ENCODE measurements around the gene STN1. TPM values are rescaled to one million over a fixed set of nuclear protein-coding genes. Genes with fewer than 3 reads are reported as not detected.

STN1 gene
- total and polyA plus RNA-seq, 10 of the 15 experiments (the other 5 are each of a cell fraction or from before 2014, with no cell fraction given), result 22.2 to 31.8 (median 28.5) TPM

DNA sequence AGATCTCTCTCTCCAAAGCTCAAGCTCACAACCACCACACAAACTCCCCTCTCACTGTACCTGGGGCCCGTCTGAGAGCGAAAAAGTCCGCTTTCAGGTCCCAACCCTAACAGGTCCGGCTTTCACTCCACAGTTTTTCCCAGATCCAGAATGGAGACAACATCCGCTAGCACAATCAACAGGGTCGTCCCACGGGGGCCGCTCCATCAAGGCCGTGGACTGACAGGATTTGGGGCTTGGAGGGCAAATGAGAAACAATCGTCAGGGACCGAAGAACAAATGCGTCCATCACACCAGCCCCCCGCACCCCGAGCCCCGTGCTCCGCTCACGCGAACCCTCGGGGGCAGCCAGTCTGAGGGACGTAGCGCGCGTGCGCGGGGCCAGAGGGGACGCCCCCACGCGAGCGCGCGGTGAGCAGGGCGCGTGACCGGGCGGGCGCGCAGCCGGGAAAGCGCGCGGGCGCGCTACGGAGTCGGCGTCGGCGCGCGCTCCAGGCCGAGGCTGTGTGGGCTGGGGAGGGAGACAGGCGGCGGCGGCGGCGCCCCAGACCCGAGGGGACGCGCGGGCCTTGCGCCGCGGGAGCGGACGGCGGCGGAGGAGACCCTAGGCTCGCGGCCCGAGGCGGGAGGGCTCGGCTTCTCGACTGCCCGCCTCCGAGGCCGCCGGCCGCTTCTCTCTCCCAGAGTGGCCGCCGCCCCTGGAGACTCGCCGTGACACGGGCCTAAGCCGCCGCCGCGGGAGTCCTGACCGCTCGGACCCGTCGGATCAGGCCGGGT, 48.9 kb upstream of the STN1 start, which contains the start of gene SLK (continued):
- TF ChIP-seq TCF3 (IDR thresholded peaks at IDR 0.05; ENCODE audit: borderline replicate concordance, insufficient read depth, low read depth, low read length), result 0 out of 2 replicates have a peak, but pooled peaks have one; percentile 37
- peak; percentile 94 for TF ChIP-seq PAX5 (IDR thresholded peaks at IDR 0.05; ENCODE audit: borderline replicate concordance, low read depth, low read length)
- TF ChIP-seq DPF2 (IDR thresholded peaks at IDR 0.05), result peak; percentile 86
- TF ChIP-seq, protein P1, sequence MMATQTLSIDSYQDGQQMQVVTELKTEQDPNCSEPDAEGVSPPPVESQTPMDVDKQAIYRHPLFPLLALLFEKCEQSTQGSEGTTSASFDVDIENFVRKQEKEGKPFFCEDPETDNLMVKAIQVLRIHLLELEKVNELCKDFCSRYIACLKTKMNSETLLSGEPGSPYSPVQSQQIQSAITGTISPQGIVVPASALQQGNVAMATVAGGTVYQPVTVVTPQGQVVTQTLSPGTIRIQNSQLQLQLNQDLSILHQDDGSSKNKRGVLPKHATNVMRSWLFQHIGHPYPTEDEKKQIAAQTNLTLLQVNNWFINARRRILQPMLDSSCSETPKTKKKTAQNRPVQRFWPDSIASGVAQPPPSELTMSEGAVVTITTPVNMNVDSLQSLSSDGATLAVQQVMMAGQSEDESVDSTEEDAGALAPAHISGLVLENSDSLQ (IDR thresholded peaks at IDR 0.05), result peak; percentile 39; the same call in 1 of the 2 replicates
- peak; percentile 98 for TF ChIP-seq IKZF1 (conservative IDR thresholded peaks at IDR 0.05)
- TF ChIP-seq RAD21 (IDR thresholded peaks at IDR 0.05; ENCODE audit: insufficient read depth, low read depth, low read length), result no peak
- TF ChIP-seq PAX8 (IDR thresholded peaks at IDR 0.05), result no peak
- TF ChIP-seq NR2F1 (conservative IDR thresholded peaks at IDR 0.05), result peak; percentile 61
- TF ChIP-seq MYB (IDR thresholded peaks at IDR 0.05; ENCODE audit: borderline replicate concordance, low read depth, low read length), result no peak
- peak; percentile 21; the same call in 1 of the 2 replicates for TF ChIP-seq ZNF217 (IDR thresholded peaks at IDR 0.05)
- TF ChIP-seq POLR2A (IDR thresholded peaks at IDR 0.05; ENCODE audit: low read depth, low read length), result peak; percentile 92
- TF ChIP-seq EED (IDR thresholded peaks at IDR 0.05; ENCODE audit: low read depth), result peak; percentile 59
- TF ChIP-seq BCL3 (IDR thresholded peaks at IDR 0.05; ENCODE audit: borderline replicate concordance, insufficient read depth, low read depth, low read length, poor library complexity, severe bottlenecking), result peak; percentile 10
- 0 out of 2 replicates have a peak, but pooled peaks have one; percentile 8 for TF ChIP-seq ESRRA (IDR thresholded peaks at IDR 0.05; ENCODE audit: low read length)
- TF ChIP-seq KLF5 (IDR thresholded peaks at IDR 0.05; ENCODE audit: partially characterized antibody), result peak; percentile 28
- TF ChIP-seq GATAD2B (conservative IDR thresholded peaks at IDR 0.05; ENCODE audit: low read depth), result peak; percentile 90
- TF ChIP-seq NKRF (conservative IDR thresholded peaks at IDR 0.05), result 0 out of 2 replicates have a peak, but pooled peaks have one; percentile 61
- TF ChIP-seq NRF1 (conservative IDR thresholded peaks at IDR 0.05; ENCODE audit: low read depth, low read length), result peak; percentile 57
- peak; percentile 70 for TF ChIP-seq USF1 (IDR thresholded peaks at IDR 0.05; ENCODE audit: borderline replicate concordance, extremely low read length, insufficient read depth, low read depth, low read length)
- TF ChIP-seq SIN3A (IDR thresholded peaks at IDR 0.05; ENCODE audit: low read depth, low read length), result peak; percentile 48; the same call in 1 of the 2 replicates
- no peak for TF ChIP-seq ZNF207 (IDR thresholded peaks at IDR 0.05; ENCODE audit: borderline replicate concordance)
- peak; percentile 43 for TF ChIP-seq RELA (IDR thresholded peaks at IDR 0.05; ENCODE audit: borderline replicate concordance, partially characterized antibody)
- TF ChIP-seq ELK1 (IDR thresholded peaks at IDR 0.05; ENCODE audit: low read depth, low read length), result no peak
- peak; percentile 59; the same call in 1 of the 2 replicates for TF ChIP-seq POLR2AphosphoS5 (IDR thresholded peaks at IDR 0.05; ENCODE audit: low read length)

Measured in GM12878 (cell line).